Endothelial cell of umbilical vein (primary cell): ENCODE measurements around the gene LRG1.

ENCODE experiments used
- CTCF ChIP-seq, 2 donors: IDR thresholded peaks; 1 replicate in 1 of 2; 2 replicates in 1 of 2; pipeline ENCODE4 v1.5.1; 2011; ENCODE audit warnings: low read length in 2 of 2, mild to moderate bottlenecking in 2 of 2, moderate library complexity in 2 of 2, control low read depth in 1 of 2, inconsistent platforms in 1 of 2, low read depth in 1 of 2; ENCODE audit not compliant: insufficient read depth in 1 of 2; ENCODE audit errors: extremely low read depth in 1 of 2
- EZH2 ChIP-seq: IDR thresholded peaks from 2 replicates; pipeline ENCODE4 v1.6.1; 2012; ENCODE audit warnings: borderline replicate concordance, low read depth, mild to moderate bottlenecking, moderate library complexity, low read length, inconsistent platforms; ENCODE audit not compliant: severe bottlenecking
- JUN ChIP-seq: IDR thresholded peaks from 2 replicates; pipeline ENCODE4 v1.6.1; 2011; ENCODE audit warnings: borderline replicate concordance, low read depth; ENCODE audit not compliant: insufficient read length, insufficient read depth

GRCh38 chr19:4511300-4512054 is 28.4 kb downstream of the LRG1 start:
- TF ChIP-seq CTCF (IDR thresholded peaks at IDR 0.05; ENCODE audit: extremely low read depth in 1 of 2, insufficient read depth in 1 of 2, low read depth in 1 of 2, low read length in 2 of 2) (no peak), JUN (no peak), EZH2 (no peak)
